ENCODE results near the gene EDAR. TPM values are rescaled to one million over a fixed set of nuclear protein-coding genes. Genes with fewer than 3 reads are reported as not detected.
A peak's percentile ranks its signal among the peaks of the same experiment; 100 is the strongest.

The EDAR gene
- total RNA-seq = under 1 TPM in 1 of 2 donors, not detected in 1; 0.47 TPM
- polyA plus RNA-seq (ENCODE audit: insufficient read length in 6 of 6) = 1 to 10 TPM; 5.1 to 8.1 (median 6.6) TPM
- long read RNA-seq, donor 1, full-length matches to known transcripts = 1 of 1 reads
- long read RNA-seq, donor 1, partial matches to known transcripts = 0 of 1 reads
- long read RNA-seq, donor 1, other reads (novel, unspliced or antisense) = 0 of 1 reads
- long read RNA-seq, donor 2, full-length matches to known transcripts = 2 of 2 reads
- long read RNA-seq, donor 2, partial matches to known transcripts = 0 of 2 reads
- long read RNA-seq, donor 2, other reads (novel, unspliced or antisense) = 0 of 2 reads
- long read RNA-seq, donor 3, full-length matches to known transcripts = 1 of 1 reads
- long read RNA-seq, donor 3, partial matches to known transcripts = 0 of 1 reads
- long read RNA-seq, donor 3, other reads (novel, unspliced or antisense) = 0 of 1 reads
- long read RNA-seq, donor 4 = 0 reads
- long read RNA-seq, donor 5, full-length matches to known transcripts = 2 of 2 reads
- long read RNA-seq, donor 5, partial matches to known transcripts = 0 of 2 reads
- long read RNA-seq, donor 5, other reads (novel, unspliced or antisense) = 0 of 2 reads
- long read RNA-seq, donor 6, full-length matches to known transcripts = 1 of 1 reads
- long read RNA-seq, donor 6, partial matches to known transcripts = 0 of 1 reads
- long read RNA-seq, donor 6, other reads (novel, unspliced or antisense) = 0 of 1 reads
- long read RNA-seq, donor 7 = 0 reads
- long read RNA-seq, donor 8, full-length matches to known transcripts = 1 of 1 reads
- long read RNA-seq, donor 8, partial matches to known transcripts = 0 of 1 reads
- long read RNA-seq, donor 8, other reads (novel, unspliced or antisense) = 0 of 1 reads
- long read RNA-seq, donor 9 = 0 reads
- long read RNA-seq, donor 10 = 0 reads
- long read RNA-seq, donor 11, full-length matches to known transcripts = 1 of 1 reads
- long read RNA-seq, donor 11, partial matches to known transcripts = 0 of 1 reads
- long read RNA-seq, donor 11, other reads (novel, unspliced or antisense) = 0 of 1 reads
- long read RNA-seq, donor 12 = 0 reads

- ATAC-seq (peak; percentile 98), DNase-seq (peak in 2 of 4 donors; percentile 60 to 83)
- H3K4me1 ChIP-seq = no peaks in the 10 kb centered on the region
- no peaks in the 10 kb centered on the region for H3K36me3 ChIP-seq
- intact Hi-C loops (cut with DNase I) = no loop called here
- H3K27ac ChIP-seq = no peak within 1 kb of the TSS
- peaks cover 5 to 21% of the 10 kb centered on the region in 2 donors for H3K27me3 ChIP-seq
- H3K4me3 ChIP-seq = no peak within 1 kb of the TSS
- H3K9me3 ChIP-seq = no peaks in the 10 kb centered on the region
- TF ChIP-seq CTCF (IDR thresholded peaks at IDR 0.05) = peak in 1 of 2 donors; percentile 31
These were observed at the start of gene EDAR for GRCh38 chr2:108988796-108989713. TSS of gene EDAR (minus strand) at chr2:108989220. CDS start at chr2:108931014, 58,206 bp downstream.

- H3K27me3 ChIP-seq = no peaks in the 10 kb centered on the region
- TF ChIP-seq CTCF (IDR thresholded peaks at IDR 0.05) = no peak
- no peaks in the 10 kb centered on the region for H3K9me3 ChIP-seq
- intact Hi-C loops (cut with DNase I) = no loop called here
- no peak overlapping the region for H3K4me3 ChIP-seq
- H3K36me3 ChIP-seq = no peaks in the 10 kb centered on the region
- ATAC-seq (no peak), DNase-seq (no peak)
- peak overlapping the region in 1 of 2 donors; percentile 86 for H3K27ac ChIP-seq
- H3K4me1 ChIP-seq = peaks cover 0 to 25% of the 10 kb centered on the region in 2 donors
These were observed 44.2 kb upstream of the EDAR start for GRCh38 chr2:109033171-109033570.

GRCh38 chr2:109032229-109032820 lies 43.3 kb upstream of the EDAR start:
- H3K27me3 ChIP-seq = no peaks in the 10 kb centered on the region
- peak overlapping the region in 1 of 2 donors; percentile 86 for H3K27ac ChIP-seq
- H3K4me1 ChIP-seq = peaks cover 0 to 25% of the 10 kb centered on the region in 2 donors
- intact Hi-C loops (cut with DNase I) = no loop called here
- H3K4me3 ChIP-seq = peak overlapping the region; percentile 23 to 48
- ATAC-seq (no peak), DNase-seq (no peak)
- no peaks in the 10 kb centered on the region for H3K36me3 ChIP-seq
- no peak for TF ChIP-seq CTCF (IDR thresholded peaks at IDR 0.05)
- H3K9me3 ChIP-seq = no peaks in the 10 kb centered on the region

- H3K4me3 ChIP-seq = peak overlapping the region; percentile 23 to 48
- no peaks in the 10 kb centered on the region for H3K36me3 ChIP-seq
- H3K4me1 ChIP-seq = peaks cover 0 to 25% of the 10 kb centered on the region in 2 donors
- intact Hi-C loops (cut with DNase I) = no loop called here
- peak overlapping the region in 1 of 2 donors; percentile 86 for H3K27ac ChIP-seq
- H3K9me3 ChIP-seq = no peaks in the 10 kb centered on the region
- peak; percentile 90 for ATAC-seq
- no peak for TF ChIP-seq CTCF (IDR thresholded peaks at IDR 0.05)
- DNase-seq = peak; percentile 36 to 92 (median 62)
- H3K27me3 ChIP-seq = no peaks in the 10 kb centered on the region
These were observed 42.6 kb upstream of the EDAR start for GRCh38 chr2:109031476-109032228.

Measured in left lung (tissue), 14 donors.